K562 (cell line): ENCODE results near the gene BTBD1.

Source experiments
- E2F3 ChIP-seq: fragments of 250-450 bp; sonication (Bioruptor Pico); IDR thresholded peaks from 2 replicates; pipeline ENCODE4 v1.4.0; 2020; ENCODE audit warnings: mild to moderate bottlenecking
- GATAD2B ChIP-seq: fragments of 450-650 bp; IDR thresholded peaks from 2 replicates; pipeline ENCODE4 v1.6.1; 2017; ENCODE audit warnings: mild to moderate bottlenecking, borderline replicate concordance
- WHSC1 ChIP-seq: IDR thresholded peaks from one replicate; pipeline ENCODE4 v1.6.1; 2012; ENCODE audit warnings: low read length, control low read depth, inconsistent platforms
- ZC3H8 ChIP-seq: fragments of 450-650 bp; IDR thresholded peaks from 2 replicates; pipeline ENCODE4 v1.6.1; 2017
- ZNF644 ChIP-seq: fragments of 200-800 bp; sonication (Bioruptor generic); IDR thresholded peaks from 2 replicates; pipeline ENCODE4 v1.6.1; 2016; ENCODE audit warnings: low read depth, missing genetic modification characterization, missing compliant biosample characterization
- TF ChIP-seq, protein P1 (sequence below): sonication (generic); formaldehyde crosslinking; IDR thresholded peaks from 2 replicates; pipeline ENCODE4 v1.8.1; 2023; ENCODE audit warnings: mild to moderate bottlenecking, missing genetic modification reagents
- TF ChIP-seq, protein P2 (sequence below): fragments of 250-450 bp; sonication (Bioruptor Pico); IDR thresholded peaks from 2 replicates; pipeline ENCODE4 v1.5.1; 2021; ENCODE audit warnings: mild to moderate bottlenecking

DNA sequence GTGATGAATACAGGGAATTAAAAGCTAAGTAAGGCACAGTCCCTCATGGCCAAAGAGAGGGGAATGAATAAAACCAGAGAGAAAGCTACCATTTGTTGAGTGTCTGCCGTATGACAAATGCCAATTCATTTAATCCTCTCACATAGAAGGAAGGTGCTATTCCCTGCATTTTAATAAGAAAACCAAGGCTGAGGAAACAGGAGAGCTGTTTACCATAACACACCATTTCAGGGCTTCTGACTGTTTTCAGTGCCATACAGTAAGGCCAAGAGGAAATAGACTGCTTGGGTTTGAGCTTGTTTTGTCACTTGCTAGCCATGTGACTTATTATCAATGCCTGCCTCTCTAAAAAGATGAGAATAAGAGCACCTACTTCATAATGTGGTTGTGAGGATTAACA, 10.1 kb downstream of the BTBD1 start:
- TF ChIP-seq E2F3 (no peak), GATAD2B (no peak), ZNF644 (tag) (no peak), WHSC1 (no peak), ZC3H8 (no peak)
- TF ChIP-seq, protein P1, sequence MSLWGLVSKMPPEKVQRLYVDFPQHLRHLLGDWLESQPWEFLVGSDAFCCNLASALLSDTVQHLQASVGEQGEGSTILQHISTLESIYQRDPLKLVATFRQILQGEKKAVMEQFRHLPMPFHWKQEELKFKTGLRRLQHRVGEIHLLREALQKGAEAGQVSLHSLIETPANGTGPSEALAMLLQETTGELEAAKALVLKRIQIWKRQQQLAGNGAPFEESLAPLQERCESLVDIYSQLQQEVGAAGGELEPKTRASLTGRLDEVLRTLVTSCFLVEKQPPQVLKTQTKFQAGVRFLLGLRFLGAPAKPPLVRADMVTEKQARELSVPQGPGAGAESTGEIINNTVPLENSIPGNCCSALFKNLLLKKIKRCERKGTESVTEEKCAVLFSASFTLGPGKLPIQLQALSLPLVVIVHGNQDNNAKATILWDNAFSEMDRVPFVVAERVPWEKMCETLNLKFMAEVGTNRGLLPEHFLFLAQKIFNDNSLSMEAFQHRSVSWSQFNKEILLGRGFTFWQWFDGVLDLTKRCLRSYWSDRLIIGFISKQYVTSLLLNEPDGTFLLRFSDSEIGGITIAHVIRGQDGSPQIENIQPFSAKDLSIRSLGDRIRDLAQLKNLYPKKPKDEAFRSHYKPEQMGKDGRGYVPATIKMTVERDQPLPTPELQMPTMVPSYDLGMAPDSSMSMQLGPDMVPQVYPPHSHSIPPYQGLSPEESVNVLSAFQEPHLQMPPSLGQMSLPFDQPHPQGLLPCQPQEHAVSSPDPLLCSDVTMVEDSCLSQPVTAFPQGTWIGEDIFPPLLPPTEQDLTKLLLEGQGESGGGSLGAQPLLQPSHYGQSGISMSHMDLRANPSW (CRISPR knock-in tag) = no peak
- TF ChIP-seq, protein P2, sequence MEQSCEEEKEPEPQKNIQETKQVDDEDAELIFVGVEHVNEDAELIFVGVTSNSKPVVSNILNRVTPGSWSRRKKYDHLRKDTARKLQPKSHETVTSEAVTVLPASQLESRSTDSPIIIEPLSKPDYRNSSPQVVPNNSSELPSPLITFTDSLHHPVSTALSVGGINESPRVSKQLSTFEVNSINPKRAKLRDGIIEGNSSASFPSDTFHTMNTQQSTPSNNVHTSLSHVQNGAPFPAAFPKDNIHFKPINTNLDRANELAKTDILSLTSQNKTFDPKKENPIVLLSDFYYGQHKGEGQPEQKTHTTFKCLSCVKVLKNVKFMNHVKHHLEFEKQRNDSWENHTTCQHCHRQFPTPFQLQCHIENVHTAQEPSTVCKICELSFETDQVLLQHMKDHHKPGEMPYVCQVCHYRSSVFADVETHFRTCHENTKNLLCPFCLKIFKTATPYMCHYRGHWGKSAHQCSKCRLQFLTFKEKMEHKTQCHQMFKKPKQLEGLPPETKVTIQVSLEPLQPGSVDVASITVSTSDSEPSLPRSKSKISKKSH (CRISPR knock-in tag) = no peak
